GM21619 (cell line): ENCODE results near the gene TTC33.
A peak's percentile ranks its signal among the peaks of the same experiment; 100 is the strongest.
"Not testable (repeated sequence)": the region's sequence is repeated elsewhere in the genome, so short reads cannot be mapped to it uniquely, and the experiment has no call there.

Experiments
- ATAC-seq: cut with Tn5 transposase; IDR thresholded peaks from one replicate; pipeline ENCODE4 v1.9.1; 2021; ENCODE audit not compliant: unreplicated experiment

The TTC33 gene

DNA sequence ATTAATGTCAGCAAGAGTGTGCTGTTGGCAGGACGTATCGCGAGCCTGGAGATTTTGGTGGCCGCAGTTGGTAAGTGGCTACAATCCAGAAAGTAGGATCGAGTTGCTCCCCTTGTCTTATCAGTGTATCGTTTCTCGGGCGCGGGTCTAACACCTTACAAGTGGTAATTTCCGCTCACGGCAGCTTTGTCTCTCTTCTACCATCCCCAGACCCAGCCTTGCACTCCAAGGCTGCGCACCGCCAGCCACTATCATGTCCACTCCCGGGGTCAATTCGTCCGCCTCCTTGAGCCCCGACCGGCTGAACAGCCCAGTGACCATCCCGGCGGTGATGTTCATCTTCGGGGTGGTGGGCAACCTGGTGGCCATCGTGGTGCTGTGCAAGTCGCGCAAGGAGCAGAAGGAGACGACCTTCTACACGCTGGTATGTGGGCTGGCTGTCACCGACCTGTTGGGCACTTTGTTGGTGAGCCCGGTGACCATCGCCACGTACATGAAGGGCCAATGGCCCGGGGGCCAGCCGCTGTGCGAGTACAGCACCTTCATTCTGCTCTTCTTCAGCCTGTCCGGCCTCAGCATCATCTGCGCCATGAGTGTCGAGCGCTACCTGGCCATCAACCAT lies 74.9 kb downstream of the TTC33 start:
- ATAC-seq: no peak

- ATAC-seq: peak; percentile 32
These were observed 75.7 kb downstream of the TTC33 start, which contains the start of gene PTGER4 for GRCh38 chr5:40679913-40680681. Gene PTGER4 (plus strand): TSS chr5:40679915. CDS start chr5:40680994, 1,079 bp downstream.

GRCh38 chr5:40679148-40679912 lies 76.4 kb downstream of the TTC33 start:
- peak; percentile 72 for ATAC-seq

GRCh38 chr5:40678460-40679147 lies 77.2 kb downstream of the TTC33 start:
- ATAC-seq: no peak

DNA sequence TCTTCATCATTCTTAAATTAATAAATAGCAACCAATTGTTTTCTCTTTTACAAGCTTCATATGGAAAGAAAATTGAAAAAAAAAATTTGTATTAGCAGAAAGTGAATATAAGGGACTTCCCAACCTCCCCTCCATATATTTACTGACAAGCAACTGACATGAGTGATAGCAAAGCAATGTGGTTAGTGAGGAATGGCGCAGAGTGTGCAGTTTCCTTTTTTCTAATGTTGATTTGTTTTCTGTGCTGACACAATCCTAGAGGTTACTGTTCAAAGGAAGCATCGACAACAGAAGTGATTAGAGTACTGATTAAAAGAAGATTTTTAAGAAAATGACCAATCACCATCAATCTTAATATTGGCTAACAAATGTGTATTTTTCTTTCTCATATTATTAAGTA lies 77.7 kb downstream of the TTC33 start:
- ATAC-seq: no peak

DNA sequence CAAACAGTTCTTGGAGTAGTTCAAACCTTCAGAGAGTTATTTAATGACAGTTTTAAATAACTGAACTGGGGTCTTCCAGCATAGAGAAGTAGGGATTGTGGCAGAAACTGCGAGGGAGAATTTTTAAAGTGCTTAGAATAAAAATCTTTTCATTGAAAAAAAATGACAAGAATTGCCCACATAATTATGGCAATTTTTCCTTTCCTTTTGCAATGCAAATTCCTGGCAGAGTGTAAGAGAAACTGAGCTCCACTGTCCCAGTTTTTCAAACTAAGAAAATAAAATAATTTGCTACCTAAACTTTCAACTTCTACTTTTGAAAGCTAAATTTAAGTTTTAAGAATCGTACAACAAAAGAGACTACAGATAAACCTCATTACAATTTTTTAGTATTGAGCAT lies 78.3 kb downstream of the TTC33 start:
- ATAC-seq: no peak

DNA sequence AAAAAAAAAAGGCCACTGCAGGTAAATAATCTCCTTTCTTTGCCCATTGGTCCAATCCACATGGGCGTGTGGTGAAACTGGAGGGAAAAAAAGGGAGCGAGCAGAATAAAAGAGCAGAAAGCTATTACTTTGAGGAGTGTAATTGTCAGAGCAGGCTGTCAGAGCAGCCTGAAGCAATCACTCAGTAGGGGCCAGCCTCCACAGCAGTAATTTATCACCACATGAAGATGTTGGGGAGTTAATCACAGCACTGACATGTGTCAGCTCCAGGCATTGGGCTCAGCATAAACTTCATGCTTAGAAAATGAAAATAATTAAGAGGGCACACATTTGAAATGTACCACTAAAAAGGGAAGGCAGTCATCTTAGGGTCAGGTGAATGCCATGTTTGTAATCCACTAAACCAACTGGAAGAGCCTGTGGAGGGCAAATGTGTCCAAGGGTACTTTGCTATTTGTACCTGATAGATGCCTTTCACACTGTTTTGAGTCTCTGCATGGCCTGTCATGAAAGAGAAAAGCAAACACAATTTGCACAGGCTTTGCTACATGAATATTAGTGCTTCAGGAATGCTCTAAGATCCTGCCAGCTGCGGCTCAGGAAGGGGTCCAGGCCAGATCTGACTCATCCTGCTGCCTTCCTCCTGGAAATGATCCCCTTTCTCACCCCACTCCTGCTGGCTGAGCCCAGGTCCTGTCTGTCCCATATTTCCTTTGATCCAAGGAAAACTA lies 79.0 kb downstream of the TTC33 start:
- ATAC-seq: no peak

- ATAC-seq: no peak
These were observed 80.2 kb downstream of the TTC33 start for GRCh38 chr5:40675396-40676133.

DNA sequence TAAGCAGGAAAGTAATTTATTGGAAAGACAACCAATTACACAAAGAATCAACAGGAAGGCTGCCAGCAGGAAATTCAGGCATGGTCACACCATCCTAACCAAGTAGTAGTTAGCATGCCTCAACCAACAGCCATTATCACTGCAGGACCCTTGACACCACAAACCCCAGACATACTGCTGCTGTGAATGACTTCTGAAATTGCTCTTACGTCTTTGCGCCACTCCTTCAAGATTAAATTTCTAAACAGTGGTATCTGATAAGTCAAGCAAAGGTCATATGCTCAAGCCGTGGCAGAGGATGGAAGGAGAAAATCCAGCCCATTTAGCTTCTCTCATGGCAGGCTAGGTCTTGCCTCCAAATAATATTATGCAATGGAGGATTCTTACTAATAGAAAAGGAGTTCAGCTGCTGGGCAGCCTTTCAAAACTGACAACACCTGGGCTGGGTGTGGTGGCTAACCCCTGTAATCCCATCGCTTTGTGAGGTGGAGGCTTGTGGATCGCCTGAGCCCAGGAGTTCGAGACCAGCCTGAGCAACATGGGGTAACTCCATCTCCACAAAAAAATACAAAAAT lies 81.0 kb downstream of the TTC33 start:
- no peak for ATAC-seq

DNA sequence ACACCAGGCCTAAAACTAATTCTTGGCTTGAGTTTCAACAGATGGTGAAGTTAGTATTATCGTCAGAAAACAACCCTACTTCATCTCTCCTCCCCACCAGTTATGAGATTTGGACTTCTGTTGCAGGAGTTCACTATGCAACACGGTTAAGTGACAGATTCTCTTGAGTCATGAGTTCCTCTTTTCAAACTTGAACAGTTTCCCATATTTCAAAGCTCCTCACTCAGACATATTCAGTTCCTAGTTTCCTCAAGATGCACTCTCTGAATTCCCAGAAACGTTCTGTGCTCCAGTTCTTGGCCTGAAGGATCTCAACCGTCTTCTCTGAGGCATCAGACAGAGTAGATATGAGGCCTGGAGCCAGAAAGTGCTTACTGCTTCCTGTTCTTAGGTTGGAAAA lies 83.3 kb downstream of the TTC33 start:
- ATAC-seq: no peak

- ATAC-seq: no peak
These were observed 86.0 kb downstream of the TTC33 start for GRCh38 chr5:40669606-40670390.

DNA sequence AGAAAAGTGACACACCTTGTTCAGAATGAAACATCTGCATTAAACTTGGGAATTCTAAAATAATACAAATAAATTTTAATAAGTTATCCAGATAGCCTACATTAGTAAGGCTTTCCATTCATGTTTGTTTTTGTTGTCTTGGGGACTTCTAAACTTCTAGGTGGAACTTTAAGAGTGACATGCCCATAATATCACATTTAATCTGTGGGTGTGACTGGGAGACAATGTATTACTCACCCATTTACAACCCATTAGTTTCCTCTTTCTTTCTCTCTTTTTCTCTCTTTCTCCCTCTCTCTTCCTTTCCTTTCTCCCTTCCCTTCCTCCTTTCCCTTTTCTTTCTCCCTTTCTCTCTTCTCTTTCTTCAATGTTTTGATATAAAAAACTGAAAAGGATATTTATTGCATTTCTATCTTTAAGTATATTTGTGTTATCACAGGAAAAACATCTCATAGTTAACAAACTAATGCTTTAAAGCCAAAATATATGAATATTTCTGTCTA lies 88.5 kb downstream of the TTC33 start:
- ATAC-seq: no peak

DNA sequence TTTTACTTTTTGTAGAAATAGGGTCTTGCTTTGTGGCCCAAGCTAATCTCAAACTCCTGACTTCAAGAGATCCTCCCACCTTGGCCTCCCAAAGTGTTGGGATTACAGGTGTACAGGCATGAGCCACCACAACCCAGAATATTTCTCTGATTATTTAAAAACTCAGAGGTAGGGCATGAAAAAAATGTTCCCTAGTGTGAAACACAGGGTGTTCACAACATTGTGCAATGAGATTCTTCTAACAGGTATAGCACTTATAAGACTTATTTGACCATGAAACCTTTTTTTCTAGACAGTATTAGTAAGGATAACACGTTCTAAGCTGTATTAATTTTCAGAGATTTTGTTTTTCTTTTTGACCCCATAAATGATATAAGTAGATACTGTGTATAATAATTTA lies 89.1 kb downstream of the TTC33 start:
- ATAC-seq: no peak

DNA sequence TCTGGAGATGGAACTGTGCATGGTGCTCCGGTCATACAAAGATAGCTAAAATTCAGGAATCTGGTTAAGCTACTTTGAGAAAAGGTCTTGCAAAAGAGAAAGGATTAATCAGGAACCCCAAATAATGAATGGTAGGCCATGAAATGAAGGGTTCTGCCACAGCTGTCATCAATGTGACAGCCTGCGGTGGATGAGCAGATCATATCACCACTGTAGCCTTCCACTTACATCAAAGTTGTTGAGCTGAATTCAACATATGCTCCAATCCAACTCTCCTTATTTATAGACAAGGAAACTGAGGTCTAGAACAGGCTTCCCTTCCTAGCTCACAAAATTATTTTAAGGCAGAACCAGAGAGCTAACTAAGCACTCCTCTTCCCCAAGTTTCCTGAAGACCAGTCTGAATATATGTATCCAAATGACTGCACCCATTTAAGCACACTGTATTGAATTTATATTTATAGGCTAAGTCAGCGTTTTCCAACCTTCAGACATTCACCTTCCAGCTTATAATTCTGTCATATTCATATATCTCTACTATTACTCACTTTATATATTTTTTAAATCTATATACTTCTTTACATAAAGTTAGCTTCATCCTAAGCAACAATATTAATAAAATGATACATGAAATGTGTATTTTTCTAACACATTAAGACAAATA lies 90.0 kb downstream of the TTC33 start:
- no peak for ATAC-seq

GRCh38 chr5:40660751-40661150 lies 95.0 kb downstream of the TTC33 start:
- ATAC-seq: no peak

DNA sequence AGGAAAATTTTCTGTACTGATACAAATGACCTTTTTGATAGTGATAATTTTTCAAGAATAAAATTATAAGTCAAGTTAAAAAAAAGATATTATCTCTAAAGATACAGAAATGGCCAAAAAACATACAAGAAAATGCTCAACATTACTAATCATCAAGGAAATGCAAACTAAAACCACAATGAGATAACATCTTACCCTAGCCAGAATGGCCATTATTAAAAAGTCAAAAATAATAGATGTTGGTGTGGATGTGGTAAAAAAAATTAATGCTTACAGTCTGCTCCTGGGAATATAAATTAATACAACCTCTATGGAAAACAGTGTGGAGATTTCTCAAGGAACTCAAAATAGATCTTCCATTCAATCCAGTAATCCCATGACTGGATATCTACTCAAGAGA lies 99.0 kb downstream of the TTC33 start:
- no peak for ATAC-seq

DNA sequence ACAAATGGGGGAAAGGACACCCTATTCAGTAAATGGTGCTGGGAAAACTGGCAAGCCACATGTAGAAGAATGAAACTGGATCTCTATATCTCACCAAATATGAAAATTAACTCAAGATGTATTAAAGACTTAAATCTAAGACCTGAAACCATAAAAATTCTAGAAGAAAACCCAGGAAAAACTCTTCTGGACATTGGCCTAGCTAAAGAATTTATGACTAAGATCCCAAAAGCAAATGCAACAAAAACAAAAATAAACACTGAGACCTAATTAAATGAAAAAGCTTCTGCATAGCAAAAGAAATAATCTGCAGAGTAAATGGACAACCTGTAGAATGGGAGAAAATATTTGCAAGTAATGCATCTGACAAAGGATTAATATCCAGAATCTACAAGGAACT lies 99.7 kb downstream of the TTC33 start:
- ATAC-seq: not testable (repeated sequence)

DNA sequence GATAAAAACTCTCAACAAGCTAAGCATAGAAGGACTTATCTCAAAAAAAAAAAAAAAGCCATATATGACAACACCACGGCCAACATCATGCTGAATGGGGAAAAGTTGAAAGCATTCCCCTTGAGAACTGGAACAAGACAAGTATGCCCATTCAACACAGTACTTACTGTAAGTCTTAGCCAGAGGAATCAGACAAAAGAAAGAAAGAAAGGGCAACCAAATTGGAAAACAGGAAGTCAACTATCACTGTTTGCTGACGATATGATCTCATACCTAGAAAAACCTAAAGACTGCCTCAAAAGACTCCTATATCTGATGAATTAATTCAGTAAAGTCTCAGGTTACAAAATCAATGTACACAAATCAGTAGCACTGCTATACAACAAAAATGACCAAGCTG lies 100.6 kb downstream of the TTC33 start:
- no peak for ATAC-seq
